Measurements from ENCODE around the gene TPD52L1. TPM values are rescaled to one million over a fixed set of nuclear protein-coding genes. Genes with fewer than 3 reads are reported as not detected.
"Not testable (repeated sequence)": the region's sequence is repeated elsewhere in the genome, so short reads cannot be mapped to it uniquely, and the experiment has no call there.

Gene TPD52L1, protein sequence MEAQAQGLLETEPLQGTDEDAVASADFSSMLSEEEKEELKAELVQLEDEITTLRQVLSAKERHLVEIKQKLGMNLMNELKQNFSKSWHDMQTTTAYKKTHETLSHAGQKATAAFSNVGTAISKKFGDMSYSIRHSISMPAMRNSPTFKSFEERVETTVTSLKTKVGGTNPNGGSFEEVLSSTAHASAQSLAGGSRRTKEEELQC
- not detected in 2 replicates for total RNA-seq

DNA sequence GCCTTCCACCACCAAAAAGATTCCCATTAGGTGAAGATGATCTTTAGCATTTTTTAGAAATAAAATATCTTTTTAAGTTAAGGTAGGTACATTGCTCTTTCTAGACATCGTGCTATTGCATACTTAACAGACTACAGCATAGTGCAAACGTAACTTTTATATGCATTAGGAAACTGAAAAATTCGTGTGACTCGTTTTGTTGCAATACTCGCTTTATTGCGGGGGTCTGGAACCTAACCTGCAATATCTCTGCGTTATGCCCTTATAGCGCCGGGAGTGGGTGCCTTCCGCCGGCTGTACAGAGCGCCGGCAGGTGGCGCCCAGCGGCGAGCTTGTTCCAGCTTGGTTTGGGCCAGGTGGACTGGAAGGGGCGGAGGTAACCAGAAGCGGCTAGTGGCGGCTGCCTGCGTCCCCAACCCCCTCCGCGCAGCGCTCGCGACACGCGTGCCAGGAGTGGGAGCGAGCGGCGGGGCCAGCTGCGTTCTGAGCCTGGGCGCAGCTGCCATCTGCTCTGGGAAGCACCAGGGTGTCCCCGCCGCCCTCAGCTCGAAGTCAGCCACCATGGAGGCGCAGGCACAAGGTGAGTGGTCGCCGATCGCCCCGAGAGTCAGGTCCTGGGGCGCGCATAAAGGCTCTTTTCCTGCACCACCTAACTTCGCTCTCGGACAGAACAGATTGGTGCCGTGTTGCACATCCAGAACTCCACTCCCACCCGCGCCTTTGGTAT, at the start of gene TPD52L1:
TSS of gene TPD52L1 (plus strand) at position 383 of the 727 bp plus-strand sequence. CDS start at position 562, 179 bp downstream.
- intact Hi-C loops (cut with micrococcal nuclease), result loop anchor here (1.0 to 10.0 kb wide), 5 partner anchors 39 to 831 kb away; partner anchors contain the start of genes HEY2 and TRMT11

DNA sequence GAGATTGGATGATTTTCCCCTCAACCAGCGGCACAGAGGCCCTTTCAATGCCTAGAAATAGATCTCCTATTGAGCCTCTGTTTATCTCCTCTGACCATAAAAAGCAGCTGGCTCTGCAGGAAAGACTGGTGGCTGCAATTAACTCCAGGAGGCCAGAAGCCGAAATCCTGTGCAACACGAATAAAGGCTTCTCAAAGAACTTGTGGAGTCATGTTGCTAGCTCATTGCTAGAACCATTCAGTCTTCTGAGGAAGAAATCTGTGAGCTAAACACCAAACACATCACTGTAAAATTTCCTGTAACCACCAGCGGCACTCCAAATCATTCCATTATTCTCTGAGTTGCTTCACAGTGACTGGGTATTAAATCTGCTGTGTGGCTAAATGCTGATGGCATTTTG, 49.1 kb upstream of the TPD52L1 start:
- intact Hi-C loops (cut with micrococcal nuclease), result no loop called here

DNA sequence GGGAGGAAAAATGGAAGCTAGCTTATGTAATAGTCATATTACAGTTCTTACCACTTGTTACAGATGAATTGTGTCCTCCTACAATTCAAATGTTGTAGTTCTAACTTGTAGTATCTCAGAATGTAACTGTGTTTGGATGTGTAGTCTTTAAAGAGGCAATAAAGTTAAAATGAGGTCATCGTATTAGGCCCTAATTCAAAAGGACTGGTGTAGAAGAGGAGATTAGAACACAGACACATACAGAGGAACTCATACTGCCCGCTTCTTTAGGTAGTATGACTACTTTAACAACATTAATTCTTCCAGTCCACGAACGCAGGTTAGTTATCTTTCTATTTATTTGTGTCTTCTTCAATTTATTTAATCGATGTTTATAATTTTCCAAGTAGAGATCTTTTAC, 46.5 kb upstream of the TPD52L1 start:
- intact Hi-C loops (cut with micrococcal nuclease), result no loop called here

DNA sequence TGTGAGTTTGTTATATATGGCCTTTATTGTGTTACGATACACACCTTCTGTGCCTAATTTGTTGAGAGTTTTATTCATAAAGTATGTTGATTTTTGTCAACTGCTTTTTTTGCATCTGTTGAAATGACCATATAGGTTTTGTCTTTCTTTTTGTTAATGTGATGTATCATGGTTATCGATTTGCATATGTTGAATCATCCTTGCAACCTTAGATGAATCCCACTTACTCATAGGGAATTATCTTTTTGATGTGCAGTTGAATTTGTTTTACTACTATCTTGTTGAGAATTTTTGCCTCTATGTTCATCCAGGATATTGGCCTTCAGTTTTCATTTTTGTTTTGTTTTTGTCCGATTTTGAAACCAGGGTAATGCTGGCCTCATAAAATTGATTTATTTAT, 45.7 kb upstream of the TPD52L1 start:
- intact Hi-C loops (cut with micrococcal nuclease), result no loop called here

DNA sequence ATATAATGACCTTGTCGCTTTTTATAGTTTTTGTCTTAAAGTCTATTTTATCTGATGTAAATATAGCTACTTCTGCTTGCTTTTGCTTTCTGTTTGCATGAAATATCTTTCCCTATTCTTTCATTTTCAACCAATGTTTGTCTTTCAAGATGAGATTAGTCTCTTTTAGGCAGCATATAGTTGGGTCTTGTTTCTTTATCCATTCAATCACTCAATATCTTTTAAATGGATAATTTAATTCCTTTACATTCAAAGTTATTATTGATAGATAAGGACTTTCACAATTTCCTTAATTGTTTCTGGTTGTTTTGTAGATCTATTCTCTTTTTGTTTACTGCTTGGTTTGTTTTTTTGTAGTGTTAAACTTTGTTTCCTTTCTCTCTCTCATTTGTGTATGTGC, 43.5 kb upstream of the TPD52L1 start:
- intact Hi-C loops (cut with micrococcal nuclease), result loop anchor here (5.0 kb wide), 1 partner anchor 1693 kb away; no protein-coding TSS in a partner anchor

DNA sequence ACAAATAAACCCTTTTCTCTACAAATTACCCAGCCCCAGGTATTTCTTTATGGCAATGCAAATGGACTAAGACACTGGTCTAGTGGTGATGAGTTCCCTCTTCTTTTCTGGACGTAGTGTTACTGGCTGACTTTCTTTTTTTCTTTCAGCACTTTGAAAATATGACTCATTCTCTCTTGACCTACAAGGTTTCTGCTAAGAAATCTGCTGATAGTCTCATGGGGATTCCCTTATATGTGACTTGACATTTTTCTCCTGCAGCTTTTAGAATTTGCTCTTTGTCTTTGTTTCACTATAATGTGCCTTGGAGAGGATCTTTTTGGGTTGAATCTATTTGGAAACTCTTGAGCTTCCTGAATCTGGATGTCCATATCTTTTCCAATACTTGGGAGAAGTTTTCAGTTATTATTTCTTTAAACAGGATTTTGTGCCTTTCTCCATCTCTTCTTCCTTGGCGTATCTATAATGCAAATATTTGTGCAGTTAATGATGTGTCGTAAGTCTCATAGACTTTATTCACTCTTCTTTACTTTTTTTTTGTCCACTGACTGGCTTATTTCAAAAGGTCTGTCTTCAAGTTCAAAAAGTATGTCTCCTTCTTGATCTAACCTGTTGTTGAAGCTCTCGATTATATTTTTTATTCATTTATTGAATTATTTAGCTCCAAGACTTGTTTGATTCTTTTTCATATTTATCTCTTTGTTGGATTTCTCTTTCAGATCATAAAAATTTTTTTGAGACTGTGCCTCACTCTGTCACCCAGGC, 42.2 kb upstream of the TPD52L1 start:
- intact Hi-C loops (cut with micrococcal nuclease), result loop anchor here (5.0 kb wide), 1 partner anchor 1694 kb away; no protein-coding TSS in a partner anchor

DNA sequence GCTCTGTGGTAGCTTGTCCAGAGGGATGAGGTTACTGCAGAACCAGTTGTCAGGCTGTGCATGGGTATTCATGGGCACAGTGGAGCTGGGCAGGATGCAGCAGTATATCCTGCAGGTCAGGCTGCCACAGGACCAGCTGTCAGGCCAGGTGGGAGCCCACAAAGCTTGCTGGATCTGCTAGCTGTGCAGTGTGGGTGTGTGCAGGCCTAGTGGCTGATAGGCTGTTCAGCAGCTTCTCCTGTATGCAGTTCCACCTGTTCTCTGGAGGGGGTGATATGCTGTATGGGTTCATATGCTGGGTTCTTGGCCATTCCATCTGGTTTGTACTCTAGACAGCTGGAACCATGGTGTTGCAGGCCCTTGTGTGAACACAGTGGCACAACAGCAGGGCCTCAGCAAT, 40.6 kb upstream of the TPD52L1 start:
- intact Hi-C loops (cut with micrococcal nuclease), result loop anchor here (5.0 kb wide), 1 partner anchor 1696 kb away; no protein-coding TSS in a partner anchor

DNA sequence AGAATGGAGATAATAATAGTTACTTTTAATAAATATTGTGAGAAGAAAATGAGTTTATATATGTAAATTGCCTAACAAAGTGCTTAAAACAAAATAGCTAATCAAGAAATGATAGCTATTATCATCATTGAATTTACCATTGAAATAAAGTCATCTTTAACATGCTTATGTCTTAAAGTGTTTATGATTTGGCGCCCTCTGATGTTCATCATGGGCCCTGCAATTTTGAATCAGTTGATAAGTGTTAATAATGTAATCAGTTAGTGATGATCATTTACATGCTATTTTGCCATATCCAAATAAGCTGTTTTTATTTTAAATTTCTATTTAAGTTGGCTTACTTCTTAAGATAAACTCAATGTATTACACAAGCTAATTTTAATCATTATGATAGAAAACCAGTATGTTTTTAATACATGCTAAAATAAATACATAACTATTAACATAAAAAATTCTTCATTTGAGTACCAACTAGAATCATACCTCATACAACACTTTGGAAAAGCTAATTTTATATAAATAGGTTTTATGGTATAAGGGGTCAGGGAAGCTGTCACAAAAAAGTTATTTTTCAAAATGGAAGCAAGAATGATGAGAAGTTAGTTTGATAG, 39.2 kb upstream of the TPD52L1 start:
- intact Hi-C loops (cut with micrococcal nuclease), result loop anchor here (1.0 to 5.0 kb wide), 5 partner anchors 47 to 1697 kb away; partner anchors contain the start of gene RNF217

DNA sequence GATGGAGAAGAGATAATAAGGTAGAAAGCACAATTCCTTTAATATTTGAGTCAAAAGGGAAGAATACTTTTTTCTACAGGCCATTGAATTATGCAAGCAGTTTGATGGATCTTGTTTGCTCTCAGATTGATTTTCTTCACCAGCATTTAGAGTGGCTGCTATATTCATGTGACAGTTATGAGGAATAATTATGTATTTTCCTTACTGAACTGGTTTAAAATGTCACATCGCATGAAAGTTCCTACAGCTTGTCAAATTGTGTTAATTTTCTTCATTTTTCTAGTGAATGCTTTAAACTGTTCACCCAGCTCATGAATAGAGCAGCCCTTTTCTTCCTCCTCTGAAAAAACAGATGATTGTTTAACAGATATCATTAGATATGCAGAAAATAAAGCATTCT, 37.4 kb upstream of the TPD52L1 start:
- intact Hi-C loops (cut with micrococcal nuclease), result no loop called here

DNA sequence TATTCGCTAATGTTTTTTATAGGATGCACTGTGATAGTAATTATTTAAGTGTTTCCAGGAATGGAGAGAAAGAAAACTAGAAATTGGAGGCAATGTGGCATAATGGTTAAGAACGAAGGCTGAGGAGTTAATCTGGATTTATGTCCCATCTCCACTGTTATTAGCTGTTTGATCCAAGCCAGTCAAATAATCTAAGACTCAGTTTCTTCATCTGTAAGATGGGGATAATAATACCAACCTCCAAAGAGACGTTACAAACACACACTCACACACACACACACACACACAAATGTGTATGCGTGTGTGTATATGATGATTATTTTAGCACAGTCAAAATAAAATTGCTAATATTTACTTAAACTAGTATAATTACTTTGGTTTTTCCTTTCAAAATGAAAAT, 36.9 kb upstream of the TPD52L1 start:
- intact Hi-C loops (cut with micrococcal nuclease), result no loop called here

DNA sequence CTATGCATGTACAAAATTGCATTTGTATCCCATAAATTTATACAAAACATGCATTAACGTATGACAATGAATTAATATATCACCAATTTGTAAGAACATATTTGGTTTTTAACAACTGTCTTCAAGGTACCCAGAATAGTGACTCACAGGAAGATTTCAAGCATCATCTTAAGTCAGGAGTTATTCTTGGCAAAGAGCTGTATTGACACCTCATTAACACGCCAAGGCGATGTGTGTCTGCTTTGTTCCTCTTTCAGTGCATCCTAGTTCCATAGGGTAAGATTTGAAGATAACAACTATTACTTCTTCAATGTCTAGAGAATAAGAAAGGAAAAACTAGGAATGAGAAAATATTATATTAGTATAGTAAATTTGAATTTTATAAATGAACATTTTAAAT, 35.8 kb upstream of the TPD52L1 start:
- intact Hi-C loops (cut with micrococcal nuclease), result no loop called here

DNA sequence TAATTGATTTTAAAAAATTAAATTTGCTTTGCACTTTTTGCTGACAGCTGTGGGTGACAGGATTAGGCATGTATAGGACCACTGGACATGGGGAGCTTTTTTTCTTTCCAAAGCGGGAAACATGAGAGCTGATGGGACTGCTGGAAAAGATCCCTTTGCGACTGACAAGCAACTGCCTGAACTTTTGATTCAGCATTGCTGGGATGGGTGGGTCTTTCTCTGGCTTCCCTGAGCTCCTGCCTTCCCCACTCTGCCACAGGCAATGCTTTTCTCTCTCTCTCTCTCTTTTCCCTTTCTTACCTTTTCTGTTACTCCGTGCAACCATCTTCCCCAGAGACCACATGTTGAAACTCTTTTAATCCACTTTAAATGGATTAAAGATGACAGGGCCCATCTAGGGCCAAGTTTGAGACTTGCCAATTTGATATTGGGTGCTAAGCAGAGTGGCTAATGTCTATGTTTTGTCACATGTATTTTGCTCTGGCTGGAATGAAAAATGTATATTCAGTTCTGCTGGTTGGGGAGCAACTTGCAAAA, 33.5 kb upstream of the TPD52L1 start:
- intact Hi-C loops (cut with micrococcal nuclease), result no loop called here

DNA sequence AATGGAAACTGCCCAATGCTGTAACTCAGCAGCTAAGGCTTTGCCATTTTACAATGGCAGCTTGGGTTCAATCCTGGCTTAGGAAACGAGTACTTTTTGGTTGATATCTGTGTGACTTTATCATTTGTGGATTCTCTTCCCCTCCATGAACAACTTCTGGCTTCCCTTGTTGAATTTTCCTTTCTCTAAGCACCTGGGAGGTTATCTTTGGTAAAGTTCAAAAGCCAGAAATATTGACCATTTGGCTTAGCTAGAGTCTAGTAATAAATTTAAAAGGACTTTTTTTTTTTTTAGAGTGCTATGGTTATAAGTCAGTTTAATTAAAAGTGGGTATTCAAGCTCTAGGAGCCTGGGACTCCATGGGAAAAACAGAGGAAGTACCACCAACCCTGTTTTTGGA, 31.7 kb upstream of the TPD52L1 start:
- intact Hi-C loops (cut with micrococcal nuclease), result no loop called here

DNA sequence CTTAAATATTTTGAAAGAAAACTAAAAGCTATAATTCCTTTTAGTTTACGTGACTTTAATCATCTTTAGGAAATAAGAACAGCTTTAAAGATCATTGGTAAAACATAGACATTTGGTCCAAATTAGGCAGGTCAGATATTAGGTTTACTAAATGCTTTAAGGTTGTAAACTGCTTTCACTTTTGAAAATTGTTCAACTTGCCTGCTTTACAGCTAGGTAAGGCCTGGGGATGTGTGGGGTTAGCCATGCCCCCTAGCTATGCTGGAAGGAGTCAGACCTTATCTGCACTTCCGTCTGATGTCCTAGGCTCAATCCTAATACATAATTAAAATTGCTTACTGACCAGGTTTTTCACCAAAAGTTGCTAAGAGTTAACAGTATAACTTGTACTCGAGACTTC, 30.5 kb upstream of the TPD52L1 start:
- intact Hi-C loops (cut with micrococcal nuclease), result no loop called here

DNA sequence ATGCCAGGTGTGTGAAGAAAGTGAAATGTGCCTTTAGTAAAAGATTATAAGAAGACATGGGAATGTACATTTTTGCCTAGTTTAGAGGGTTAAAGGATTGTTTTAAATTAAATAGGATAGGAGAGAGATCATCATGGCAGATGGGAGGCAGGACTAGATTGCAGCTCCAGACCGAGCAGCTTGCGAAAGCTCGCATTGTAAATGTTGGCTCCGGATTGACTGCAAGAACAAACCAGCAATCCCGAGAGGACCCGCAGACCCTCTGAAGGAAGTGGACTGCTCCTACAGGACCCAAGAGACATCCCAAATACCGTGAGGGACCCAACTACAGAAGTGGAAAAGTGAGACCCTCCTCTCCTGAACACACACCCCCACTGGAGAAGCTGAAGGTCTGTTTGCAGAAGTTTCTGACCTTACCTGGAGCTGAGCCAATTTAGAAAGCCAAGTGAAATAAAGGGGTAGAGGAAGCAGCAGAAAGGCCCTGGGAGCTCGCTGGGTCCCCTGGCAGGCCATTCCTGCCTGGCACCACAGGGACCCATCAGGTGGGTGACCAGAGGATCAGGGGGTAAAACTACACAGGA, 30.0 kb upstream of the TPD52L1 start:
- intact Hi-C loops (cut with micrococcal nuclease), result no loop called here

DNA sequence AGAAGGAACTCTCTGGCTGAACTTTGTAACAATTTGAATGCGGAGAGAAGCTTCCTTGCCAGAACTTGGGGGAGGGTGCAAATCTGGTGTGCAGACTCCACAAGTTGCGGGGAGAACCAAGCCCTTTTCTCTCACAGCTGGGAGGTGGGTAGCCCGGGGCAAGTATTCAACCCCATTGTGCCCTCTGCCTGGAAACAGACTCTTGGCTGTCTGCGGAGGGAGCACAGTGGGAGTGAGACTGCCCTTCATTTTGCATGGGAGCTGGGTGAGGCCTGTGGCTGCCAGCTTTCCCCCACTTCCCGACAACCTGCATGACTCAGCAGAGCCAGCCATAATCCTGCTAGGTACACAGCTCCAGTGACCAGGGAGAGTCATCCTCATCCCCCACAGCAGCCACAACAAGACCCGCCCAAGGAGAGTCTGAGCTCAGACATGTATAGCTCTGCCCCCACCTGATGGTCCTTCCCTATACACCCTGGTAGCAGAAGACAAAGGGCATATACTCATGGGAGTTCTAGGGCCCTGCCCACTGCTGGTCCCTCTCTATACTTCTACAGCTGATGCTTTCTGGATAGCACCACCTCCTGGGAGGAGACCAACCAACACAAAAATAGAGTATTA, 29.4 kb upstream of the TPD52L1 start:
- intact Hi-C loops (cut with micrococcal nuclease), result no loop called here

DNA sequence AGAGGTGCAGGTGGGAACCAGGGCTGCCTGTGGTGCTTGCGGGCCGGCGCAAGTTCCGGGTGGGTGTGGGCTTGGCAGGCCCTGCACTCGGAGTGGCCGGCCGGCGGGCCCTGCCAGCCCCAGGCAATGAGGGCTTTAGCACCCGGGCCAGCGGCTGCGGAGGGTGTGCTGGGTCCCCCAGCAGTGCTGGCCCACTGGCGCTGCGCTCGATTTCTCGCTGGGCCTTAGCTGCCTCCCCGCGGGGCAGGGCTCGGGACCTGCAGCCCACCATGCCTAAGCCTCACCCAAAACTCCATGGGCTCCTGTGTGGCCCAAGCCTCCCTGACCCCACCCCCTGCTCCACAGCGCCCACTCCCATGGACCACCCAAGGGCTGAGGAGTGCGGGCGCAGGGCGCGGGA, 27.7 kb upstream of the TPD52L1 start:
- intact Hi-C loops (cut with micrococcal nuclease), result not testable (repeated sequence)

DNA sequence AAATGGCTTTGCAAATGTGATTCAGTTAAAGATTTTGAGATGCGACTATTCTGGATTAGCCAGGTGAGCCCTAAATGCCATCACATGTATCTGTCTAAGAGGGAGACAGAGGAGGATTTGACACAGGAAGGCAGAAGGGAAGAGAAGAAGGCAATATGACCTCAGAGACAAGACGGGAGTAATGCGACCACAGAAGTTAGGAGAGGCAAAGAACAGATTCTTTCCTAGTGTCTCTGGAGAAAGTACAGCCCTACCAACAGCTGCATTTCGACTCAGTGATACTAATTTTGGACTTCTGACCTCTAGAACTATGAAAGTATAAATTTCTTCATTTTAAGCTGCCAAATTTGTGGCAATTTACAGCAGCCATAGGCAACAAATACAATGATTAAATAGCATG, 24.2 kb upstream of the TPD52L1 start:
- intact Hi-C loops (cut with micrococcal nuclease), result no loop called here

DNA sequence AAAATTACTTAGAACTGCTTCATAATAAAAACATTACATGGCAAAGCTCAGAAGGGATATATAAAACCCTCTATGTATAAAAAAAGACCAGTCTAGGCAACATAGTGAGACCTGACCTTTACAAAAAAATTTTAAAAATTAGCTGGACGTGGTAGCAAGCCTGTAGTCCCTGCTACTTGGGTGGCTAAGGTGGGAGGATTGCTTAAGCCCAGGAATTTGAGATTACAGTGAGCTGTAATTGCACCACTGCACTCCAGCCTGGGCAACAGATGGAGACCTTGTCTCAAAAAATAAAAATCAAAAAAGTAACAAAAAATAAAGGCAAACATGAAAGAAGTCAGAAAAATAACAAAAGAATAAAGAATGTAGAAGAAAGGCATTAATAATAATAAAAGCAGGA, 21.5 kb upstream of the TPD52L1 start:
- intact Hi-C loops (cut with micrococcal nuclease), result no loop called here

DNA sequence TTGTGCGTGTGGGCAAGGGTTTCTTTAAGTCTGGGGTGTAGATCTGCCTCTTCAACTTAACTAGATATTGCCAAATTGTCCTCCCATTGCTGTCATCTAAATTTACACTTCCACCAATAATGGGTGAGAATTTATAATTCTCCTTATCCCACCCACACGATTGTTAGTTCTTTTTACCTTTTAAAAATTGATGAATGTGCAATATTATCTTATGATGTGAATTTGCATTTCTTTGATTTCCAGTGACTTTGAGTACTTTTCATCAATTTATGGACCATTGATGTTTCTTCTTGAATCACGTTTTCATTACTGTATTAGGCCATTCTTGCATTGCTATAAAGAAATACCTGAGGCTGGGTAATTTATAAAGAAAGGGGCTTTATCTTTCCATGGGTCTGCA, 17.2 kb upstream of the TPD52L1 start:
- intact Hi-C loops (cut with micrococcal nuclease), result no loop called here

DNA sequence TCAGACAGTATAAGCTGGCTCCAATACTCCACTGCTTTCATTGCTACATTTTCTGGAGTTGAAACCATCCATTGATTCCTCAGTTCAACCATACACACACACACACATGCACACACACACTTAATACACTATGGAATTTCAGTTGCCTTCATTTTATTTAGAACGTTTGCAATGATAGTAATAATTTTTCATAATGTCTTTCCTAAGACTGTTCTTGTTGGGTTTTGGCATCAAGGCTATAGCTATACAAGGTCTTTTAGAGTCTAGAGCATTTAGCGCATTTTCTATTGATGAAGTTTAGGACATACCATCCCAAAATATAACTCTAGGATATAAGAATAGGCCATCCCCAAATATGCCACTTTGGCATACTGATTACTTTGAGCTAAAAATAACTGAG, 15.5 kb upstream of the TPD52L1 start:
- intact Hi-C loops (cut with micrococcal nuclease), result no loop called here

All from T-helper 1 cell treated with Interleukin-12 subunit alpha and Interleukin-12 subunit beta and Interleukin-4 antibody, amounts not matched to agents 30 ng/mL and 1 ng/mL, for 36 hours (primary cell).